Measurements from ENCODE around the gene DNAH10. TPM values are rescaled to one million over a fixed set of nuclear protein-coding genes. Genes with fewer than 3 reads are reported as not detected.

DNAH10 gene
- total and polyA plus RNA-seq, 2 of the 13 experiments (the other 11 are each of a cell fraction or from before 2014, with no cell fraction given): 0.01 to 0.02 TPM

GRCh38 chr12:123726962-123727361 is 35.1 kb upstream of the DNAH10 start:
- Histone ChIP-seq H4K20me1 (ENCODE audit: insufficient read depth, low read length) (no peaks in the 10 kb centered on the region), H3K9me3 (ENCODE audit: low read length) (no peaks in the 10 kb centered on the region), H3K79me2 (ENCODE audit: insufficient read depth, low read length) (no peaks in the 10 kb centered on the region), H3K27me3 (ENCODE audit: control insufficient read depth in 1 of 2, insufficient read depth in 2 of 2, low read length in 2 of 2) (no peaks in the 10 kb centered on the region), H3K27ac (ENCODE audit: extremely low read length, insufficient read depth, low read length) (no peak overlapping the region), H3K9ac (ENCODE audit: insufficient read depth, low read depth, low read length) (no peak overlapping the region), H2AFZ (ENCODE audit: low read length) (no peak overlapping the region), H3K36me3 (replicated peaks in 1 of 2; ENCODE audit: control insufficient read depth in 1 of 2, insufficient read depth in 2 of 2, low read length in 2 of 2) (peaks cover 9 to 64% of the 10 kb centered on the region in 2 experiments), H3K4me3 (replicated peaks in 1 of 3; ENCODE audit: insufficient read depth in 1 of 3, low read depth in 2 of 3, low read length in 3 of 3) (no peak overlapping the region), H3K4me1 (ENCODE audit: insufficient read depth, low read length) (no peaks in the 10 kb centered on the region), H3K4me2 (ENCODE audit: low read depth, low read length) (no peak overlapping the region)
- no peak for TF ChIP-seq ZNF777 (CRISPR knock-in tag; IDR thresholded peaks at IDR 0.05)
- TF ChIP-seq BRCA1 (CRISPR knock-in tag; IDR thresholded peaks at IDR 0.05): no peak
- TF ChIP-seq ZNF780A (CRISPR knock-in tag; IDR thresholded peaks at IDR 0.05): no peak
- TF ChIP-seq ZNF619 (CRISPR knock-in tag; IDR thresholded peaks at IDR 0.05): no peak
- TF ChIP-seq GPBP1L1 (CRISPR knock-in tag; IDR thresholded peaks at IDR 0.05): no peak
- TF ChIP-seq ARNTL (CRISPR knock-in tag; IDR thresholded peaks at IDR 0.05): no peak
- no peak for TF ChIP-seq DZIP1 (CRISPR knock-in tag; IDR thresholded peaks at IDR 0.05)
- TF ChIP-seq, protein P1, sequence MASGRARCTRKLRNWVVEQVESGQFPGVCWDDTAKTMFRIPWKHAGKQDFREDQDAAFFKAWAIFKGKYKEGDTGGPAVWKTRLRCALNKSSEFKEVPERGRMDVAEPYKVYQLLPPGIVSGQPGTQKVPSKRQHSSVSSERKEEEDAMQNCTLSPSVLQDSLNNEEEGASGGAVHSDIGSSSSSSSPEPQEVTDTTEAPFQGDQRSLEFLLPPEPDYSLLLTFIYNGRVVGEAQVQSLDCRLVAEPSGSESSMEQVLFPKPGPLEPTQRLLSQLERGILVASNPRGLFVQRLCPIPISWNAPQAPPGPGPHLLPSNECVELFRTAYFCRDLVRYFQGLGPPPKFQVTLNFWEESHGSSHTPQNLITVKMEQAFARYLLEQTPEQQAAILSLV (CRISPR knock-in tag; IDR thresholded peaks at IDR 0.05; ENCODE audit: borderline replicate concordance): no peak
- TF ChIP-seq, protein P2, sequence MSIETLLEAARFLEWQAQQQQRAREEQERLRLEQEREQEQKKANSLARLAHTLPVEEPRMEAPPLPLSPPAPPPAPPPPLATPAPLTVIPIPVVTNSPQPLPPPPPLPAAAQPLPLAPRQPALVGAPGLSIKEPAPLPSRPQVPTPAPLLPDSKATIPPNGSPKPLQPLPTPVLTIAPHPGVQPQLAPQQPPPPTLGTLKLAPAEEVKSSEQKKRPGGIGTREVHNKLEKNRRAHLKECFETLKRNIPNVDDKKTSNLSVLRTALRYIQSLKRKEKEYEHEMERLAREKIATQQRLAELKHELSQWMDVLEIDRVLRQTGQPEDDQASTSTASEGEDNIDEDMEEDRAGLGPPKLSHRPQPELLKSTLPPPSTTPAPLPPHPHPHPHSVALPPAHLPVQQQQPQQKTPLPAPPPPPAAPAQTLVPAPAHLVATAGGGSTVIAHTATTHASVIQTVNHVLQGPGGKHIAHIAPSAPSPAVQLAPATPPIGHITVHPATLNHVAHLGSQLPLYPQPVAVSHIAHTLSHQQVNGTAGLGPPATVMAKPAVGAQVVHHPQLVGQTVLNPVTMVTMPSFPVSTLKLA (IDR thresholded peaks at IDR 0.05): no peak
- TF ChIP-seq ZKSCAN5 (CRISPR knock-in tag; IDR thresholded peaks at IDR 0.05): no peak
- in situ Hi-C loops (cut with HindIII; ENCODE audit: extremely low pct_ligation_motif_present, low pct_unique_long_range_greater_than_20kb): no loop called here
- no TSS peak for BruUV-seq (replicated peaks)
- intact Hi-C loops (cut with micrococcal nuclease; ENCODE audit: unreplicated experiment): no loop called here
- WGBS (ENCODE audit: low lambda C conversion rate): 97% methylated on average over 2 of the region's 2 CpGs
- ATAC-seq (no peak), FAIRE-seq (no peak), DNase-seq (ENCODE audit: low spot score) (no peak)
- ChIA-PET POLR2A (no interaction called here), CTCF (ENCODE audit: low intra/inter-chr PET ratio, low total read pairs) (no interaction called here)
